Ascending aorta (tissue), 2 donors: ENCODE measurements around the gene NIM1K. TPM values are rescaled to one million over a fixed set of nuclear protein-coding genes. Genes with fewer than 3 reads are reported as not detected.

Experiments used
- DNase-seq, 2 donors: peaks; one replicate each; pipeline ENCODE4 v3.0.0-alpha.2; 2019; ENCODE audit warnings: low spot score in 2 of 2
- H3K27ac ChIP-seq, 2 donors: fragments of 200-600 bp; sonication (generic); one replicate each; pipeline ENCODE4 v1.5.1; 2016 to 2017; ENCODE audit warnings: mild to moderate bottlenecking in 1 of 2
- H3K27me3 ChIP-seq: fragments of 200-600 bp; sonication (generic); one replicate; pipeline ENCODE4 v1.5.1; 2017
- H3K36me3 ChIP-seq, 2 donors: fragments of 200-600 bp; sonication (generic); one replicate each; pipeline ENCODE4 v1.5.1; 2016
- H3K4me1 ChIP-seq, 2 donors: fragments of 200-600 bp; sonication (generic); one replicate each; pipeline ENCODE4 v1.5.1; 2016 to 2017; ENCODE audit warnings: mild to moderate bottlenecking in 1 of 2
- H3K4me3 ChIP-seq, 2 donors: fragments of 200-600 bp; sonication (generic); one replicate each; pipeline ENCODE4 v1.5.1; 2016 to 2017; ENCODE audit warnings: mild to moderate bottlenecking in 1 of 2
- H3K9me3 ChIP-seq, 2 donors: fragments of 200-600 bp; sonication (generic); one replicate each; pipeline ENCODE4 v1.5.1; 2016
- CTCF ChIP-seq, 3 experiments: fragments of 200-600 bp in 2 of 3; fragments of 450-650 bp in 1 of 3; sonication (generic) in 2 of 3; IDR thresholded peaks; one replicate each; pipeline ENCODE4 v1.5.1; 2016 to 2019; ENCODE audit warnings: antibody characterized with exemption in 3 of 3, mild to moderate bottlenecking in 1 of 3, moderate library complexity in 1 of 3
- intact Hi-C: fragments of 100-400 bp; cut with DNase I; formaldehyde crosslinking; loops from one replicate; pipeline ENCODE4 v1.15.1; 2023
- total RNA-seq: library from RNA; depleted of rRNA; stranded (reverse); fragments of >200 nt; gene quantifications from one replicate; pipeline ENCODE4 v1.1.0, GENCODE V29; 2016

NIM1K gene
- total RNA-seq, 1 donor from 2014 or later, result not detected

DNA sequence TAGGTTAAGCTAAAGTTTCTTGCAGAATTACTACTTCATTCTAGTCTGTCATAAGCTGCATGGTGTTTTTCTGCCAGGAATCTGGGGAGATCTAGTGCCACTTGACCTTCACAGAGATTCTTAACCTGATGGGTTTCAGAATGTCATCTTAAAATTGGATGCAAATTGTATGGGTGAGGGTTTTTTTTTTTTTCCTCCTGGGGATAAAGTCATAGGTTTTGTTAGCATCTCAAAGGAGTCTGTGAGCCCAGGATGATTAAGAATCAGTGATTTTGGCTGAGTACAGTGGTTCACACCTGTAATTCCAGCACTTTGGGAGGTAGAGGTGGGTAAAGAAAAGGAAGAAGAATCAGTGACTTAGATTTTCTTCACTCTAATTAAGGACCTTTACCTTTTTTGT lies 51.2 kb downstream of the NIM1K start:
- no peak for TF ChIP-seq CTCF (IDR thresholded peaks at IDR 0.05)
- Histone ChIP-seq H3K27ac (no peak overlapping the region), H3K9me3 (no peaks in the 10 kb centered on the region), H3K36me3 (no peaks in the 10 kb centered on the region), H3K4me3 (no peak overlapping the region), H3K4me1 (no peaks in the 10 kb centered on the region), H3K27me3 (no peaks in the 10 kb centered on the region)
- intact Hi-C loops, result no loop called here
- no peak for DNase-seq

- no peak overlapping the region for H3K4me3 ChIP-seq
- no peak for DNase-seq
- intact Hi-C loops, result no loop called here
- no peaks in the 10 kb centered on the region for H3K4me1 ChIP-seq
- H3K27ac ChIP-seq, result no peak overlapping the region
- no peaks in the 10 kb centered on the region for H3K36me3 ChIP-seq
- no peaks in the 10 kb centered on the region for H3K9me3 ChIP-seq
- no peaks in the 10 kb centered on the region for H3K27me3 ChIP-seq
- TF ChIP-seq CTCF (IDR thresholded peaks at IDR 0.05), result no peak
These were observed 53.0 kb downstream of the NIM1K start for GRCh38 chr5:43244823-43245565.

- Histone ChIP-seq H3K36me3 (no peaks in the 10 kb centered on the region), H3K27me3 (no peaks in the 10 kb centered on the region), H3K4me1 (no peaks in the 10 kb centered on the region), H3K4me3 (no peak overlapping the region), H3K9me3 (no peaks in the 10 kb centered on the region), H3K27ac (no peak overlapping the region)
- DNase-seq, result no peak
- intact Hi-C loops, result no loop called here
- no peak for TF ChIP-seq CTCF (IDR thresholded peaks at IDR 0.05)
These were observed 53.8 kb downstream of the NIM1K start for GRCh38 chr5:43245724-43246385.

GRCh38 chr5:43251754-43252153 lies 59.7 kb downstream of the NIM1K start:
- Histone ChIP-seq H3K4me3 (no peak overlapping the region), H3K27ac (no peak overlapping the region), H3K4me1 (no peaks in the 10 kb centered on the region), H3K27me3 (no peaks in the 10 kb centered on the region), H3K36me3 (no peaks in the 10 kb centered on the region), H3K9me3 (no peaks in the 10 kb centered on the region)
- TF ChIP-seq CTCF (IDR thresholded peaks at IDR 0.05), result no peak
- no peak for DNase-seq
- intact Hi-C loops, result no loop called here

GRCh38 chr5:43255704-43256103 lies 63.7 kb downstream of the NIM1K start:
- H3K27me3 ChIP-seq, result no peaks in the 10 kb centered on the region
- H3K36me3 ChIP-seq, result no peaks in the 10 kb centered on the region
- no peak overlapping the region for H3K27ac ChIP-seq
- intact Hi-C loops, result no loop called here
- no peak for DNase-seq
- no peak for TF ChIP-seq CTCF (IDR thresholded peaks at IDR 0.05)
- H3K4me1 ChIP-seq, result no peaks in the 10 kb centered on the region
- H3K9me3 ChIP-seq, result no peaks in the 10 kb centered on the region
- H3K4me3 ChIP-seq, result no peak overlapping the region
